RKO (cell line): ENCODE results near the gene SBNO2.

Experiments used
- DNase-seq: peaks from one replicate; pipeline ENCODE4 v3.0.0-alpha.2; 2016; ENCODE audit warnings: low spot score

SBNO2 gene

DNA sequence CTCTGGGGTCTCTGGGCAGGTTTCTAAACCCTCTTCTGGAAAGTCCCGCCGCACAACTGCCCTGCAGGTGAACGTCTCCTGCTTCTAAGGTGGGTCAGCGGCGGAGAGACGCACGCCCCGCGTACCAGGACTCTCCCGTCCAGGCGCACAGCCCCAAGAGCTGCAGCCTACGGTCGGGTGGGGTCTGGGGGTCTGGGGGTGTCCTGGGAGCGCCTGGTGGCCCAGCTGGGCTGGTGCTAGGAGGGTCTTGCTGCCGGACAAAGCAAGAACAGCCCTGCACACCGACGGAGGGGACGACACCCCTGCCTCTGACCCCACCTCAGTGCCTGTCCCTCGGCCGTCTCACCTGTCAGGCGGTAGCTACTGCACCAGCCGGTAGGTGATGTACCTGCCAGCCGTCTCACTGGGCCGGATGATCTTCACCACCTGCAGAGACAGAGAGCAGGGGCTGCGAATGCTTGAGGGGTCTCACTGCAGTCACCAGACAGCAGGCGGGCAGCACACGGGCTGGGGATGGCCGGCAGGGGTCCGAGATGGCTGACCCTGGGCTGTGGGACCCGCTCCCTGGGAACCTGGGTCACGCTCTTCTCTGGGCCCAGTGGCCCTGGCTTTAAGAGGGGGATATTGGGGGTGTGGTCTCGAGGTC is 84.8 kb downstream of the SBNO2 start:
- DNase-seq = no peak

DNA sequence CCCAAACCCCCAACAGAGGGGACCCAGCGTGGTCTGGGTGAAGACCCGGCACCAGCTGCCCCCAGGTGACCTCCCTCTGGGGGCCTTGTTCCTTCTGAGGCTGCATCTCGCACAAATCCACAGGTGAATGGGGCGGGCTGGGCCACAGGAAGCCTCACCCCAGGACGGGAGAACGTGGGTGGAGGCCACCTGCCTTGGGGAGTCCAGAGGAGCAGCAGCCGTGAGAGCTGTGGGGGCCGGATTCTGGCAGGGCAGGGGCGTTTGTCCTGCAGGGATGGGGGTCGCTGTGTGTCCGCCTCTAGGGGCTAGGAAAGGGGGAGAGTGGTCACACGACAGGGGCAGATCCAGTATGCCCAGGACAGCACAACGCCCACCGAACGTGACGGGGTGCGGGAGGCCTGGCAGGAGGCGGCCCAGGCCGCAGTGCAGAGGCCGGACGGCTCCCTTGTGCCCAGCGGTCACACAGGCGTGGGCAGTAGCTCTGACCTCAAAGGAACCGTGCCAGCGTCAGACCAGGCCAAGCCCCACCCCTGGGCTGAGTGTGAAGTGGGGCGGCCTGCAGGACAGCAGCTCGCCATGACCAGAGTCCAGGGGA is 85.6 kb downstream of the SBNO2 start:
- DNase-seq = no peak

DNA sequence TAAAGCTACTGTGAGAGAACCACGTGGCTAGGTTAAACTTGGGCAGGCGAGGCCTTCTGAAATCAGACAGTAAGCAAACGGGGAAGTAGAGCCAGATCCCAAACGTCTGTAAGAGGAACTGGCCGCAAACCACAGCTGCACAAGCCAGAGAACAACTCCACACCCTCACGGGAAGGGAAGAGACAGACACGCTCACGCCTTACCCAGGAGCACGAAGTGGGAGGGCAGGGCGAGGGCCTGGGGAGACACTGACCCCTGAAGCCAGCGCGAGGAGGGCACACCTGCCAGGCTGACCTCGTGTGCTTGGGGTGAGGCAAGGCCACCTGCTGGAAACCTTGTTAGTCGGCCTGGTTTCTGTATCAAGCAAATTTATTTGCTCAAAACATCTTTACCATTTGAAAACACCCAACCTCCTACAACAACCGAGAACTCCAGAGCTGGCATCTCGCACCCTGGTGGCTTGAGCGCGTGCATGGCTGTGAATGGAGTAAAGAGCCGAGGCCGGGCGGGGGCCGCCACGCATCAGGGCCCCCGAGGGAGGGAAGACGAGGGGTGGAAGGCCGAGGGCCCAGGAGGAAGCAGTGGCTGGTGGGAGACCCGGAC is 86.2 kb downstream of the SBNO2 start:
- DNase-seq = no peak

DNA sequence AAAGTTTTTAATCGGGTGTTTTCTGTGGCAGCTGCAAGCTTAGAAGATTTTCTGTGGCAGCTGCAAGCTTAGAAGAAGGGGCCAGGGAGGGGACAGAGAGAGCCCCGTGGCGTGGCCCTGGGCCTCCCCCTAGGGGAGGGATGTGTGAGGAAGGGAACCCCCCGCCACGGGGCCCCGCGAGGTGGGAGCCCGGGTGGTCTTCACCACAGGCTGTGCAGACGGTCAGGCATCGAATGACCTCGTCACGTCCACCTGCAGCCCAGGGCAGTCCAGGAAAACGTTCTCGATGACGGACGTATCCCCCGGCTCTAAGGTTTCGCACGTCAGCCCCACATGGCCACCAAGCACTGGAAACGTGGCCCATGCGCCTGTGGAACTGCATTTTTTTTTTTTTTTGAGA is 87.5 kb downstream of the SBNO2 start:
- DNase-seq = no peak

DNA sequence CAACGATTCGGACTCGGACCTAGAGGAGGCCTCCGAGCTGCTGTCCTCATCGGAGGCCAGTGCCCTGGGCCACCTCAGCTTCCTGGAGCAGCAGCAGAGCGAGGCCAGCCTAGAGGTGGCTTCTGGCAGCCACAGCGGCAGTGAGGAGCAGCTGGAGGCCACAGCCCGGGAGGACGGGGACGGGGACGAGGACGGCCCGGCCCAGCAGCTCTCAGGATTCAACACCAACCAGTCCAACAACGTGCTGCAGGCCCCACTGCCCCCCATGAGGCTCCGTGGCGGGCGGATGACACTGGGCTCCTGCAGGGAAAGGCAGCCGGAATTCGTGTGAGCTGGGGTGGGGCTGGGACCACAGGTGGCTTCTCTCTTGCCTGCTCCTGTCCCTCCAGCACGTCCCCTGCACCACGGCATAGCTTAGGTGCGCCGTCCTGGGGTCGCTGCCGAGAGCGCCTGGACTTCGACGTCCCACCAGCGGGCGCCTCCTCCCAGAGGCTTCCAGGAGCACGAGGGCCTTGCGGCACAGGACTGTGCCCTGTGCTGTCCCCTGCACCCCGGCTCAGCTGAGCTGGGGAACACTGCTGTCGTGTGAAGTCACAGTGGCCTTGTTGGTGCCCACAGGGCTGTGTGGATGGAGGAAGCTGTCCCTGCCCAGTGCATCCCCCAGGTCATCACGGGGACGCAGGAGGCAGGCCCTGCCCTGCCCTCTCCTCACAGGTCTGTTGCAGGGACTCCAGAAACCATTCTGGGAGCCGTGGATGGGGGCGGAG is 88.2 kb downstream of the SBNO2 start:
- DNase-seq = no peak

DNA sequence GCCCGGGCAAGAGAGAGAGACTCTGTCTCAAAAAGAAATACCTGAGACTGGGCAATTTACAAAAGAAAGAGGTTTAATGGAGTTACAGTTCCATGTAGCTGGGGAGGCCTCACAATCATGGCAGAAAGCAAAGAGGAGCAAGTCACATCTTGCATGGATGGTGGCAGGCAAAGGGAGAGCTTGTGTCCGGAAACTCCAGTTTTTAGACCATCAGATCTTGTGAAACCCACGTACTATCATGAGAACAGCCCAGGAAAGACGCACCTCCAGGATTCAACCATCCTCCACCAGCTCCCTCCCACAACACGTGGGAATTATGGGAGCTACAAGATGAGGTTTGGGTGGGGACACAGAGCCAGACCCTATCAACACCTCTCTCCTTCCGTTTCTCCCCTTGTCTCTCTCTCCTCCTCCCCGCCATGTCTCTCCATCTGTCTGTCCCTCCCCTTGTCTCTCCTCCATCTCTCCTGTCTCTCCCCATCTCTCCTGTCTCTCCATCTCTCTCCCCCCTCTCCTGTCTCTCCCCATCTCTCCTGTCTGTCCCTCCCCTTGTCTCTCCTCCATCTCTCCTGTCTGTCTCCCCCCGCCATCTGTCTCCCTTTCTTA is 88.9 kb downstream of the SBNO2 start:
- DNase-seq = no peak

DNA sequence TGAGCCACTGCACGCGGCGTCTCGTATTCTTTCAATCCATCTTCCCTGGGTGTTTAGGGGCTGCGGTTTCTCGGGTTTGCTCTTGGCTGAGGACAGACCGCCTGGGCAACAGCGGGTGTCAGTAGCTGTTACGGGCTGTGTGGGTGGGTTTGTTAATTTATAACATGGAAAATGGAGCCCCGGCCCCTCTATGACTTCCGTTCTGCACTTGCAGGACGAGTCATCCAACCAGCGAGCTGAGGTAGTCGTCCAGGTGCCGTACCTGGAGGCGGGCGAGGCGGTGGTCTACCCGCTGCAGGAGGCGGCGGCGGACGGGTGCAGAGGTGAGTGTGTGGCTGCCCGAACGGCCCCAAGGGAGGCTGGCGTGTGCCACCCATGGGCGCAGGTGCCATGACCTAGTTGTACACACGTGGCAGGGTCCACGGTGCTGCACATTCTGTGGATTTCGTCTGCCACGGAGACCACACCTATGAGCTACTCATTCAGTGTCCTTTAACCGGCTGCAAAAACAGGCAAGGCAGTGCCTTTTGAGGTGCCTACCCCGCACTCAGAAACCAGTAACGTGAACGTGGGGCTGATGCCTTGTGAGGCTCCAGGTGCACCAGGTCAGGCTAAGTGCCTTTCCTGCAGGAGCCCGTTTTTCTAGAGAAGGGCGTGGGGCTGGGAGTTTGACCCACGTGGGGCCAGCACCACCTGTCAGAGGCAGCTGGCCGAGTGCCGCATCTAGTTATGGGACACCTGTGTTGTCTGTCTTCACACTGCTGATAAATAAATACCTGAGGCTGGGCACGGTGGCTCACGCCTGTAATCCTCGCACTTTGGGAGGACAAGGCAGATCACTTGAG is 89.8 kb downstream of the SBNO2 start:
- DNase-seq = no peak

DNA sequence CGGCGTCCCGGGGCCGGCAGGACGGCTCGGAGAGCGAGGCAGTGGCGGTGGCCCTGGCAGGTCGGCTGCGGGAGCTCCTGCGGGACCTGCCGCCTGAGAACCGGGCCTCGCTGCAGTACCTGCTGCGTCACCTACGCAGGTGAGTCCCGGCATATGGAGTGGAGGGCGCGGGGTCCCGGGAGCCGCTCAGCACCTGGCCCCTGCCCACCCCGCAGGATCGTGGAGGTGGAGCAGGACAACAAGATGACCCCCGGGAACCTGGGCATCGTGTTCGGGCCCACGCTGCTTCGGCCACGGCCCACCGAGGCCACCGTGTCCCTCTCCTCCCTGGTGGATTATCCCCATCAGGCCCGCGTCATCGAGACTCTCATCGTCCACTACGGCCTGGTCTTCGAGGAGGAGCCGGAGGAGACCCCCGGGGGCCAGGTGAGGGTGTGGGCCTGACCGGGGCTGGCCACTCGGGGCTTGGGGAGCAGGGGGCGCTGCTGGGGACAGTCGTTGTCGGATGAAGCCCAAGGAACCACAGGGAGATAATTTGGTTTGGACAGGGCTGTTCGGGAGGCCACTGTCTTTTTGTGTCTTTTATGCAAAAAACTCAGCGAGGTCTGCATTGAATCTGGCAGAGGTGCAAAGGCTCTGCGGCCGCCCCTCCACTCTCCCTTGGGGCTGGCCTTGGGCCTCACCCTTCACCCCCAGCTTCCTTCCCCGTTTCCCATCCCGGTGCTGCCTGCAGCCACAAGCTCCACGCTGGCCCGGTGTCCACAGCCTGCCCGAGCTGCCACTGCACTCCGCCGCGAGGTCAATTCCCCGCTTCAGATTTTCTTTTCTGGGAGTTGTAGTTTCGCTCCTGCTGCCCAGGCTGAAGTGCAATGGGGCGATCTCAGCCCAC is 90.9 kb downstream of the SBNO2 start:
- no peak for DNase-seq

DNA sequence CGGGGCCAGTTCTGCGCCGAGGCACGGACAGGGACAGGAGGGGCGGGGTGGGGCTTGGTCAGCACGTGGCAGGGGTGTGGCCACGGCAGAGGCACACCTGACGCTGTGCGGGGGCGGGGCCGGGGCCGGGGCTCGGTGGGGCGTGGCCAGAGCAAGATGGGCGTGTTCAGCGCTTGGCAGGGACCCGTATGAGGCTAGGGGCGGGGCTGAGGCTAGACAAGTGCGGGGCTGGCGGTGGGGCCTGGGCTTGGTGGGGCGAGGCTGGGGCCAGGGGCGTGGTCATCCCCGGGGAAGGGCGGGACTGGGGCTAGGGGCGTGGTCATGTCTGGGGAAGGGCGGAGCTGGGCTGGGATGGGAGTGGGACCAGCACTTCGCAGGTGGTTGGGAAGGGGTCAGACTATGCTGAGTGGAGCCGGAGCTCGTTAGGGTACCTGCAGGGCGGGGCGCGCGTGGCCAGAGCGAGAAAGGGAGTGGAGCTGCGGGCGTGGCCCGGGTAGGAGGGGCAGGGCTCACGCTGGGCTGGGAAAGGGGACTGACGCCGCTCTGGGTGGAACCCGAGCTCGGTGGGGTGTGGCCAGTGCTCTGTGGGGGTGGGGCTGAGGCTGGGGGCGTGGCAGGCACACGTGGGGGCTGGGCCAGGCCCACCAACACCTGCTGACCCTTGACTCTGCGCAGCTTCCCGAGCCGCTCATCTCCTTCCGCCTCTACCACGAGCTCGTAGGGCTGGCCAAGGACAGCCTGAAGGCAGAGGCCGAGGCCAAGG is 91.7 kb downstream of the SBNO2 start:
- no peak for DNase-seq

DNA sequence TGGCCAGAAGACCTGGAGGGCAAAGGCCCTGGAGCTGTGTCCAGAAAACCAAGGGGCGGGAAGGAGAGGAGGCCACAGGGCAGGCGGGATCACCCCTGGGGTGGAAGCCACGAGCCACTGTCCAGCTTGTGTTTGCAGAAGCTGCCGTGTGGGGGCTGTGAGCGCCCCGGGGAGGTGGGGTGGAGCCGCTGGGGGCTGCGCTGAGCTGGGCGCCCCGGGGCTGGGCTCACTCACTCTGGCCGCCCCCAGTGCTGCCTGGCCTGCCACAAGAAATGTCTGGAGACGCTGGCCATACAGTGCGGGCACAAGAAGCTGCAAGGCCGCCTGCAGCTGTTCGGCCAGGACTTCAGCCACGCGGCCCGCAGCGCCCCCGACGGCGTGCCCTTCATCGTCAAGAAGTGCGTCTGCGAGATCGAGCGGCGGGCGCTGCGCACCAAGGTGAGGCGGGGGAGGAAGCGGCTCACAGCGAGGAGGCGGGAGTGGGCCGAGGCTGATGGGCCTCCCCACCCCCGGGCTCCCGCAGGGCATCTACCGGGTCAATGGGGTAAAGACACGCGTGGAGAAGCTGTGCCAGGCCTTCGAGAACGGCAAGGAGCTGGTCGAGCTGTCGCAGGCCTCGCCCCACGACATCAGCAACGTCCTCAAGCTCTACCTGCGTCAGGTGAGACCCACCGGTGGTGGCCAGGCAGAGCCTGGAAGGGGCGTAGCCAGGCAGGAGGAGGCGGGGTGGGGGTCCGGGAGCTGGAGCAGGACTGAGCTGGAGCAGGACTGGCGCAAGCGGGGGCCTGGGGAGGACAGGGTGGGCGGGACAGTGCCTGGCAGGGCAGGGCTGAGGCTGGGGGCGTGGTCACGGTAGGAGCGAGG is 92.5 kb downstream of the SBNO2 start:
- DNase-seq = no peak

DNA sequence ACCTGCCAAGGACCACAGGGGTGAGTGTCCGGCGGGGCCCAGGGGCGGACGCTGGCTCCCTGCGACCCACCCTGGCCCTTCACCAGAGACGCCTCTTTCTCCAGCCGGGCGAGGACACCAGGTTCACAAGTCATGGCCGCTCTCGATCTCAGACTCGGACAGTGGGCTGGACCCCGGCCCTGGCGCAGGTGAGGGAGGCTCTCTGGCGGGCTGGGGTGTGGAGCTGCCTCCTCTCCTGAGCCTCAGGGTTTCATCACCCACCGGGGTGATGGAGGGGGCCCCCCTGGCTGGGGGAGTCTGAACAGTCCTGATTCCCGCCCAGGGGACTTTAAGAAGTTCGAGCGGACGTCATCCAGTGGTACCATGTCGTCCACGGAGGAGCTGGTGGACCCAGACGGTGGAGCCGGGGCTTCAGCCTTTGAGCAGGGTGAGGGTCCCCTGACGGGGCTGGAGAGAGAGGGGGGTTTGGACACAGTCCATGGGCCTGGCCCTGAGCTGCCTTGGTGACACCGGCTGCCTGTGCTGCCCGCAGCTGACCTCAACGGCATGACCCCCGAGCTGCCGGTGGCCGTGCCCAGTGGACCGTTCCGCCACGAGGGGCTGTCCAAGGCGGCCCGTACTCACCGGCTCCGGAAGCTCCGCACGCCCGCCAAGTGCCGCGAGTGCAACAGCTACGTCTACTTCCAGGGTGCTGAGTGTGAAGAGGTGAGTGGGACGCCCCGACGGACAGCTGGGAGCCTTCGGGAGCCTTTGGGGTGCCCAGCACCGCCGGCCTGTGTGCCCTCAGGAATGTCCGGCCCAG is 93.5 kb downstream of the SBNO2 start:
- no peak for DNase-seq

DNA sequence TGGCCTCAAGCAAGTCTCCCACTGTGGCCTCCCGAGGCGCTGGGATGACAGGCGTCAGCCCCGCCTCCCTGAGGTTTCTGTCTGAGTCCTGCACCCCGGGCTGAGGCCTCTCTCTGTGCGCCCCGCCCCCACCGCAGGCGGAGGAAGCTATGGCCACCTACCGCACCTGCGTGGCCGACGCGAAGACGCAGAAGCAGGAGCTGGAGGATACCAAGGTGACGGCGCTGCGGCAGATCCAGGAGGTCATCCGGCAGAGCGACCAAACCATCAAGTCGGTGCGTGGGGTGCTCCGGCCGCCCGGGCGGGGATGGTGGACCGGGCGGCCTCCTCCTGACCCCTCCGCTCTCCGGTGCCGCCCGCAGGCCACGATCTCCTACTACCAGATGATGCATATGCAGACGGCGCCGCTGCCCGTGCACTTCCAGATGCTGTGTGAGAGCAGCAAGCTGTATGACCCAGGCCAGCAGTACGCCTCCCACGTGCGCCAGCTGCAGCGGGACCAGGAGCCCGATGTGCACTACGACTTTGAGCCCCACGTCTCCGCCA is 94.4 kb downstream of the SBNO2 start:
- no peak for DNase-seq

DNA sequence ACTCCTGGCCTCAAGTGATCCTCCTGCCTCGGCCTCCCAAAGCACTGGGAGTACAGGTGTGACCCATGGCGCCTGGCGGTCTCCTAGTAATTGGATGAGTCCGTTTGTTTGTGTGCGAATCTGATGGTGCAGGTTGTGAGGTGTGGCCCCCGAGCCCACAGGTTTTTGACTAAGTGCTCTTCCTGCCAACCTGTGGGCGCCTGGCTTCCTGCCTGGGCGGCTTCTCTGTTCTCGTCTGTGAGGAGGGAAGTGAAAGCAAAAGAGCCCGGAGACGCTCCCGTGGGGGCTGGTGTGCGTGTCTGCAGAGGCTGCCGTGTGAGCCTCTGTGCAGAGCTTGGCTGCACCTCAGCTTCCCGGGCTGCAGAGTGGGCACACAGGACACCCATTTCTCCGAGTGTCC is 97.1 kb downstream of the SBNO2 start:
- DNase-seq = no peak

DNA sequence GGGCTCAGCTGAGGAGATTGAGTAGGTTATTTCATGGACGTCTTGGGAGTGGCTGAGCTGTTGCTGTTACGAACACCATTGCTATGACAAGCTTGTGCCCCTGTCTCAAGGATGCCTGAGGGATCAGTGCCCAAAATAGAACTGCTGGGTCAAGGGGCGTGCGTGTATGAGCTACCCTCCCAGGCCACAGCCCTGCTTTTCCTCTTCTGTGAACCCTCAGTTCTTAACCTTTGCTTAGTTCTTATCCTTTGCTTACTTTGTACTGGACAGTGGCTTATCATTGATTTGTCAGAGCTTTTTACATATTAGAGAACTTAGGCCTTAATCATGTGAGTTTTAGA is 98.1 kb downstream of the SBNO2 start:
- DNase-seq = no peak

DNA sequence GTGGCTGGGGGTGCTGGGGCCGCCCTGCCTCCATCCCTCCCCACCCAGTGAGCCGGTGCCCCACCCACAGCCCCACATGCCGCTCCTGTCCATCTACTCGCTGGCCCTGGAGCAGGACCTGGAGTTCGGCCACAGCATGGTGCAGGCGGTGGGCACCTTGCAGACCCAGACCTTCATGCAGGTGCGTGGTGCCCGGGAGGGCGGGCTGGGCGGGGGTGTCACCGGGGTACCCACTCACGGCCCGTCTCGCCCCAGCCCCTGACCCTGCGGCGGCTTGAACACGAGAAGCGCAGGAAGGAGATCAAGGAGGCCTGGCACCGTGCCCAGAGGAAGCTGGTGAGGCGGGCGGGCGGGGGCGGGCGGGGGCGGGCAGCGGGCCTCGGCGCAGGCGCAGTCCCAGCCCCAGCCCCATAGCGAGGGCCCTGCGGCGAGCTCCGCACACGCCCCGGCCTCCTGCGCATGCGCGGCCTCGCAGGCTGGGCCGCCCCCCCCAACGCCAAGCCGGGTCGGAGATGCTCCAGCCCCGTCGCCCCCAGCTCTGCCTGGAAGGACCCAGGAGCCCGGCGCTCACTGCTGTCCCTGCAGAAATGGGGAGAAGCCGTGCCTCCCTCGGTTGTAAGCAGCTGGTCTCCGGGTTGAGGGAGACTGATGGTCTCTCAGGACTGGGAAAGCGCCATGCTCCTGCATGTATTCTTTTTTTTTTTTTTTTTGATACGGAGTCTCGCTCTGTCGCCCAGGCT is 99.4 kb downstream of the SBNO2 start:
- DNase-seq = no peak

DNA sequence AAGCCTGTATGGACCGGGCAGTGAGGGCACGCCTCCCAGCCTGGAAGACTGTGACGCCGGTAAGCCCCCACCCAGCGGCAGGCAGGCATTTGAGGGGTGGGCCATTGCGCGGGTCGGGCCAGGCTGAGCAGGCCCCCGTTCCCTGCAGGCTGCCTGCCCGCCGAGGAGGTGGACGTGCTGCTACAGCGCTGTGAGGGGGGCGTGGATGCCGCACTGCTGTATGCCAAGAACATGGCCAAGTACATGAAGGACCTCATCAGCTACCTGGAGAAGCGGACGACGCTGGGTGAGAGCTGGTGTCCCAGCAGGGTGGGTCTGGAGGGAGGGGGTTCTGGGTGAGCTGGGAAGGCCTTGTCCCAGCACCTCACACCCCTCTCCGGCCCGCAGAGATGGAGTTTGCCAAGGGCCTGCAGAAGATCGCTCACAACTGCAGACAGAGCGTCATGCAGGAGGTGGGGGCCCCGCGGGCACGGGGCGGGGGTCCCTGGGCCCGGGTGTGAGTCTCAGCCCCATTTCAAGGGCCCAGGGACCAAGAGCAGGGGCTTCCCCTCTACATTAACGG is 100.0 kb downstream of the SBNO2 start:
- DNase-seq = no peak
